Measurements from ENCODE around the gene CIRBP. TPM values are rescaled to one million over a fixed set of nuclear protein-coding genes. Genes with fewer than 3 reads are reported as not detected.

The CIRBP gene
- total and polyA plus RNA-seq, 2 of the 13 experiments (the other 11 are each of a cell fraction or from before 2014, with no cell fraction given) = 133 to 140 TPM

GRCh38 chr19:1248139-1248785 is 20.9 kb upstream of the CIRBP start, which contains the start of gene MIDN (continued):
- TF ChIP-seq ZHX2 (IDR thresholded peaks at IDR 0.05; ENCODE audit: low read depth) (no peak), ZHX2 (CRISPR knock-in tag; IDR thresholded peaks at IDR 0.05; ENCODE audit: borderline replicate concordance) (no peak), ISX (CRISPR knock-in tag; conservative IDR thresholded peaks at IDR 0.05) (0 out of 2 replicates have a peak, but pooled peaks have one; percentile 13), CAMTA2 (CRISPR knock-in tag; IDR thresholded peaks at IDR 0.05; ENCODE audit: borderline replicate concordance) (0 out of 2 replicates have a peak, but pooled peaks have one; percentile 43), ZNF282 (IDR thresholded peaks at IDR 0.05; ENCODE audit: partially characterized antibody) (no peak), ATF7-NPFF (CRISPR knock-in tag; IDR thresholded peaks at IDR 0.05; ENCODE audit: low read depth) (no peak; the same call in none of the 2 replicates), MTF1 (CRISPR knock-in tag; IDR thresholded peaks at IDR 0.05) (no peak), CREBL2 (CRISPR knock-in tag; IDR thresholded peaks at IDR 0.05; ENCODE audit: borderline replicate concordance) (no peak; the same call in 1 of the 2 replicates), NCOR1 (IDR thresholded peaks at IDR 0.05; ENCODE audit: borderline replicate concordance, low read length) (no peak), ZNF788 (CRISPR knock-in tag; IDR thresholded peaks at IDR 0.05; ENCODE audit: borderline replicate concordance) (no peak), HNF1A (IDR thresholded peaks at IDR 0.05; ENCODE audit: low read depth) (no peak), HNF1A (CRISPR knock-in tag; IDR thresholded peaks at IDR 0.05; ENCODE audit: borderline replicate concordance) (no peak), AGO1 (IDR thresholded peaks at IDR 0.05; ENCODE audit: low read depth, low read length, poor library complexity, severe bottlenecking) (peak; percentile 63), WIZ (CRISPR knock-in tag; IDR thresholded peaks at IDR 0.05) (no peak; the same call in 1 of the 2 replicates), ZNF44 (CRISPR knock-in tag; IDR thresholded peaks at IDR 0.05) (no peak), ZNF558 (CRISPR knock-in tag; IDR thresholded peaks at IDR 0.05; ENCODE audit: borderline replicate concordance) (peak; percentile 48; the same call in 1 of the 2 replicates), IKZF5 (CRISPR knock-in tag; IDR thresholded peaks at IDR 0.05) (peak; percentile 75)

All from HepG2 (cell line).